EL (cell line): ENCODE data around the gene CCDC92.
A peak's percentile ranks its signal among the peaks of the same experiment; 100 is the strongest.
"Not testable (repeated sequence)": the region's sequence is repeated elsewhere in the genome, so short reads cannot be mapped to it uniquely, and the experiment has no call there.

ENCODE experiments used
- DNase-seq: peaks from one replicate; pipeline ENCODE4 v3.0.0-alpha.2; 2016

The CCDC92 gene

DNA sequence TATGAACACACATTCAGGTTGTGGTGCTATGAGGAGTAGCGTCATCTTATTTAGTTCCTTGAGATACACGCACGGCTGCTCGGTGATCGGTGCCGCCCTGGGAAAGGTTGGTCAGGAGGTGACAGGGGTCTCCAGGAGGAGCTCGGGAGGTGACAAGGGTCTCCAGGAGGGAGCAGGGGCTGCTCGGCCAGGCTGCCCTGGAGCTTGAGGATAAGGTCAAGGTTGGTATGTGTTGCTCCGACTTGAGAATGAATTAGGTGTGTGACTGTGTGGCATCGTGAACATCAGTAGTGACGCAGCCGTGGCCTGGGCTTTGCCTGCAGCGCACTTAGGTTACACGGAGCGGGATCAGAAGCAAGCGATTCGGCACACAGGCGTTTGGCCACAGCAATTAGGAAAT, 36.2 kb downstream of the CCDC92 start:
- DNase-seq = no peak

DNA sequence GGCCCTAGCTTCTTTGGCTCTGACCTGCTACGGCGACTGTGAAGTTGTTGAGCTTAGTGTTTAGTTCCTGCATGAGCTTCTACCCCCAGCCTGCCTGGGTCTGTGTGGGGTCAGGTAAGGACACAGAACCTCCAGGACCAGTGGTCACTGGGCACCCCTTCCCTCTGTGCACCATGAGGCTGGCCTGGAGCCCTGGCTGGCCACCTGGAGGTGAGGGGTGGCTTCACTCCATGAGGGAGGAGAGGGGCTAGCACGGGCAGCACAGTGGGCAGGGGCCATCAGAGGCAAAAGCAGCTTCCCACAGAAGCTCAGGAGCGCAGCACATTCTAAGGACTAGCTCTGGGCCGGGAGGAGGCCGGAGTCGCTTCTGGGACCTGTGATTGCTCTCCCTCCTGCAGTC, 36.7 kb downstream of the CCDC92 start:
- no peak for DNase-seq

DNA sequence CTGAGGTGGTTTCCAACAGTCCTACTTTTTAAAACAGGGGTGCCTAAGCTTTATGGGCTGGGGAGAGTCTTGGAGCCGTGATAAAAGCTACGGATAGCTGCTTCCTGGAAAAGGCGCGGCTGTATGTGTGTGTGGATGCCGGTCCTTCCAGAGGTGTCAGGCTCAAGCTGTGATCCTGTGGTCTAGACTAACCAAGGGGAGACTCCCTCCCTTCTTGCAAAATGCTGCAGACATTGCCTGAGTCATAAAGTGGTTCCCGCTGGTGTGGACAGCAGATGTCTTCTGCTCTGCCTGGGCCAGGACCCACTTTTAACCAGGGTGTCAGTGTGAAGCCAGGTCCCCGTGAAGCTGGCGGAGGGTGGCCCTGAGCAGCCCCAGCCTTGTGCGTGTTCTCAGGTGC, 37.8 kb downstream of the CCDC92 start:
- DNase-seq = peak; percentile 49

DNA sequence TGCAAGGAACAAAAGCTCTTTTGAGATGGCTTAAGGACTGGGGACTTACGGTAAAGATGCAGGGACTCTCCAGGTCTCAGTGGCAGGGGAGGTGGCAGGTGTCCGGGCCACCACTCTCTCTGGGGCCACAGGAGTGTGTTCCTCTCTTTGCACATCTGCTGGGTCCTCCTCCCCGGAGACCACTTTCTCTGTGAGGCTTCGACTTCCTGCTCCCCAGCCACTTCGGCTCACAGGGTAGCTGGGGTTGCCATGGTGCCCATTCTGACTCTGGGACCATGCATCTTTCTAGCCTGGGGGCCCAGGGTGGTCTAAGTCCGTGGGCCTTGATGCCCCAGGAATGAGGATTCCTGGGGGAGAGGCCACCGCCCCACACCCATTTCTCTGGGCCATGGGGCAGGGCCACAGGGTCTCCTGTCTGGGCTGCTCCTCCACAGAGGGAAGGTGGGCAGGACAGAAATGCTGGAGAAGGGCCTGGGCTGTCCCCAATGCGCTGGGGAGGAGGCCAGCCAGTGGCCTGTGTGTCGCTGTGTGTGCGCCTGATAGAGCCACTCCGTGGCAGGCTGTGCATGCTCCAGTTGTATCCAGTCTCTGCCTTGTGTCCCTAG, 38.5 kb downstream of the CCDC92 start:
- no peak for DNase-seq

DNA sequence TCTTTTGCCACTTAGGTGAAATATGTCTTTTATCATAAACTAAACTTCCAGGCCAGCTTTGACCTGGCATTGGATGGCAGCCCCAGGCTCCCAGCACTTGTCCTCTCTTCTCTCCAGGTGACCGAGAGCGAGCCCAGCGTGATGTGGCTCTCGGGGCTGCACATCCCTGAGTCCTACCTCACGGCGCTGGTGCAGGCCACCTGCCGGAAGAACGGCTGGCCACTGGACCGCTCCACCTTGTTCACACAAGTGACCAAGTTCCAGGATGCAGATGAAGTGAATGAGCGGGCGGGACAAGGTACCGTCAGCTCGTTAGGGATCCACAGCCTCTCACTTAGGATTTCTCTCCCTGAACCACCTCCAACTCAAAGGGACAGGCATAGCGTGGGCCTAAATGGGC, 39.4 kb downstream of the CCDC92 start:
- no peak for DNase-seq

DNA sequence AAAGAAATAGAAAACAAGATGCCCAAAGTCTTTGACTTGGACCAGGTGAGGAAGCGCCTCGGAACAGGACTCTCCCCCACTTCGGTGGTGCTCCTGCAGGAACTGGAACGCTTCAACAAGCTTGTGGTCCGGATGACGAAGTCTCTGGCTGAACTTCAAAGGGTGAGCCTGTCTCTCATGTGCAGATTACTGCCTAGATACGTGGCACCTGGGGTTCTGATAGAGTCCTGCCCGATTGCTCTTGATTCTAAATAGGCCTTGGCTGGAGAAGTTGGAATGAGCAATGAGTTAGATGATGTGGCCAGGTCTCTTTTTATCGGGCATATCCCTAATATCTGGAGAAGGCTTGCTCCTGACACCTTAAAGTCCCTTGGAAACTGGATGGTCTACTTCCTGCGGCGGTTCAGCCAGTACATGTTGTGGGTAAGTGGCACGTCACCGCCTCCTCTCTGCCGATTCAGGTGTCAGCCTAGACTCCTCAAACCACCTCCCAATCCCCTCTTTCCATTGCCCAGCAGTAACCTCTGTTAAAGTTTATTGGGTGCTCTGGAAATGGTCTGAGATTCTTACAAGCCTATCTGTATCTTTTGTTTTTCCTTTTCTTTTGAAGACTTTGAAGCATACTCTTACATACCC, 40.8 kb downstream of the CCDC92 start:
- DNase-seq = no peak

DNA sequence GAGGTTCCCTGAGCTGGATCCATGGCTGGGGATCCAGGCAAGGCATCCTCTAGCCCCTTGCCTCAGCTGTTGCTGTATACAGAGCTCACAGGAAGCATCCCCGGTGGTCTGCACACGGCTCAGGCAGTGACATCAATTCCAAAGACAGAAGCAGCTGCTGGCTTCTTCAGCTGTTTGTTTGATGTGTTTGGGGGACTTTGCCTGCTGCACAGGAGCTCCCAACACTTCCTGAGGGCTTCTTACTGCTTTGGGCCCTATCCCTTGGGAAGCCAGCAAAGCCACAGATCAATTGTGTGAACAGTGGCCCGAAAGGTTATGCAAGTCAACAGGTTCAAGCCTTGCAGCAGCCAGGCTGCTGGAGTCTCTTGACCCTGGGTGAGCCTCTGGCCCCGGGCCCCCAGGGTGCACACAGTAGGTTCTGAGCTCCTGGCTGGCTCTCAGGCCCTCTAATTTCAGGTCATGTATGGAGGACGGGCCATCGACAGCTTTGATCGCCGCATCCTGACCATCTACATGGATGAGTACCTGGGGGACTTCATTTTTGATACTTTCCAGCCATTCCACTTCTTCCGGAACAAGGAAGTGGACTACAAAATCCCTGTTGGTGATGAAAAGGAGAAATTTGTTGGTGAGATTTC, 42.6 kb downstream of the CCDC92 start:
- no peak for DNase-seq

DNA sequence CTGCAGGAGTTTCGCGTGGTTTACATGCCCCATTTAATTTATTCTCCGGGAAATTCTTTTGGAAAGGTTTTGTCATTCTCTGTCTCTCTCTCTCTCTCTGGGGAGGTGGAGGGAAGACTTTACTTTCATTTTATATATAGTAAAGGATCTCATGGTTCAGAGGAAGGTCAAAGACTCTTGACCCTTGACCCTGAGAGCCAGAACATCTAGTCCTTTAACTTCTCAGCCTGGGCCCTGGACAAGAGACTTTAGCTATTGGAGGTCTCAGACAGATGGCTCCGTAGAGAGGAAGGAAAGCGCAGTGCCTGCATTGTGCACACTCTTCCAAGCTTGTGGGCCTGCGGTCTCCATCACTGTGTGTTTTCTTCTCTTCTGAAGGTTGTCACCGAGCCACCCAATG, 43.7 kb downstream of the CCDC92 start:
- no peak for DNase-seq

DNA sequence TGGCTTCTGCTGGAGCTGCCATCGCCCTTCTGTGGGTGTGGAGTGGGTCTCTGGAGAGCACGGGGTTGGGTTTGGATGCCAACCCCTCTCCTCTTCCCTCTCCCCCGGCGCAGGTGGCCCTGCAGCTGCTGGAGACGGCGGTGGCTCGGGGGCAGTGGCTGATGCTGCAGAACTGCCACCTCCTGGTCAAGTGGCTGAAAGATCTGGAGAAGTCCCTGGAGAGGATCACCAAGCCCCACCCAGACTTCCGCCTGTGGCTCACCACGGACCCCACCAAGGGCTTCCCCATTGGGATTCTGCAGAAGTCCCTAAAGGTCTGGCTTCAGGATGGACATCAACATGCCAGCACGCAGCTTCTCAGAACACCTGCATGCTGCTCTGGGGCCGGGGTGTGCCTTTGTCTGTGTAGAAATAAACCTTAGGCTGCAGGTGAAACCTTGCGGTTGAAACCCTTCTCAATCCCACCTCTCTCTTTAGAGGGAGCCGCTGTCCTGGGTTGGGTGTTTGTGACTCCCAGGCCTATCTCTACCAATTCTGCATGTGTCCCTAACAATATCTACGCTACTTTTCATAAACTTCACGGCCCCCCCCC, 44.3 kb downstream of the CCDC92 start:
- no peak for DNase-seq

DNA sequence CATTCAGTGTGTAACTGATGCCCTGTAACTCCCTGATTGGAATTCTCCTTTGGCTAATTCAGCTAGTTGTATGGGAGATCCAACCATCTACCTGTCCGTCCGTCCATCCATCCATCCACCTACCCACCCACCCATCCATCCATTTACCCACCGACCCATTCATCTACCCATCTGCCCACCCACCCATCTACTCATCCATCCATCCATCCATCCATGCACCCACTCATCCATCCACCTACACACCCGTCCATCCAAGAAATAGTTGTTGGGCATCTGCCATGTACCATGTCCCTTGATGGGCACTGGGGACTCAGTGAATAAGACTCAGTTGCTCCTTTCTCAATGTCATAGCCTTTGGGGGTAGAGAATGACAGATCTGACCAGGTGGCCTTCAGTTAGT, 48.1 kb downstream of the CCDC92 start:
- DNase-seq = no peak

DNA sequence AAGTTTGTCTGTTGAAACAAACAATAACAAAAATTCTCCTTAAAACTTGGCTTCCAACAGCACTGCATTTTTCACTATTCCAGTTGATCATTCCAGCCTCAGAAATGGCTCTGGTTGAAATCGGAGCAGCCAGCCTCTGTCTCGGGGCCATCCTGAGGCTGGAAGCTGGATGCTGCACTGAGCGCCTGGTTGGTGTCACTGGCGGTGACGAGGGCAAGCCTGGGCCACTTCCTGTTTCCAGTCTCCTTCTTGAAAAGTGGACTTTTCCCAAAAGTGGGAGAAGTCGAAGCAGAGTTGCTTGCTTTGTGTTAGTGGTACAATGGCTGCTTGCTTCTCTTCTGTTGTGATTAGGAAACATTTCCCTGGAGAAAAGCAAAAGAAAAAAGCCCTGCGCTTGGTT, 48.7 kb downstream of the CCDC92 start:
- DNase-seq = no peak

DNA sequence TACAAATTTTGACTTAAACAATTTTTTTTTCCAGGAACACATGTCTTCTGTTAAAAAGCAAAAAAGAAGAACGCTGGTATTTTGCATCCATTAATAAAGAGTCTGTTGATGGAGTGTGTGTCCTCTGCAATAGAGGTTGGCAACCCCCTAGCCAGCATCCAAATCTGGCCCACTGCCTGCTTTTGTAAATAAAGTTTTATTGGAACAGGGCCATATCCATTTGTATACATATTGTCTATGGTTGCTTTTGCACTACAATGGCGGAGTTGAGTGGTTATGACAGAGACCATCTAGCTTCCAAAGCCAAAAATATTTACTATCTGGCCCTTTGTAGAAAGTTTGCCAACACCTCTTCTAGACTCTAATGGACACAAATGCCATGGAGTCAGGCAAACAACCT, 49.6 kb downstream of the CCDC92 start:
- DNase-seq = no peak

DNA sequence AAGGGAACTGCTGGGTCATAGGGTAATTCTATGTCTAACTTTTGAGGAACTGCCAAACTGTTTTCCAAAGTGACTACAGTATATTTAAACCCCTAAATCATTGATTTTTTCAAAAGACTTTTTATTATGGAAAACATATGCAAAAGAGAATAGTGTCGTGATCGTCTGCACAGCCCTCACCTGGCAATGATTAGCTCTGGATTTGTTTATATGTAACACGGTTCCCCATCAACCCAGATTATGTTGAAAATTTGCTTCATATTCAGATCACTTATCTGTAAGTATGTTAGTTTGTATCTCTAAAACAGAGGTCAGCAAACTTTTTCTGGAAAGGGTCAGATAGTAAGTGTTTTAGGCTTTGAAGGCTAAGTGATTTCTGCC, 52.7 kb downstream of the CCDC92 start:
- DNase-seq = no peak

DNA sequence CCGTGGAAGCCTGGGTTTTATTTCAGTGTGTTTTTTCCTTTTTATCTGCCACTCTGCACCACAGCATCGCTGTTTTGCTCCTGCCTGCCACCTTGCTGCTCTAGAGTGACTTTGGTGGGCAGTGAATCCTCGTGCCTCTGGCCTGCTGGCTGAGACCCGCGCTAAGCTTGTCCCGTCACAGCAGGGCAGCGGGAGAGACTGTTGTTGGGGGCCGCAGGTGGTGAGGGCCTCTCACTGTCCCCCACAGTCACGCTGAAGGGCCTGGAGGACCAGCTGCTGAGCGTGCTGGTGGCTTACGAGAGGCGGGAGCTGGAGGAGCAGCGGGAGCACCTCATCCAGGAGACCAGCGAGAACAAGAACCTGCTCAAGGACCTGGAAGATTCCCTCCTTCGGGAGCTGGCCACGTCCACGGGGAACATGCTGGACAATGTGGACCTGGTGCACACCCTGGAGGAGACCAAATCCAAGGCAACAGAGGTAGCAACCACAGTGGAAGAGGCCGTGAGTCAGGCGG, 55.2 kb downstream of the CCDC92 start:
- no peak for DNase-seq

DNA sequence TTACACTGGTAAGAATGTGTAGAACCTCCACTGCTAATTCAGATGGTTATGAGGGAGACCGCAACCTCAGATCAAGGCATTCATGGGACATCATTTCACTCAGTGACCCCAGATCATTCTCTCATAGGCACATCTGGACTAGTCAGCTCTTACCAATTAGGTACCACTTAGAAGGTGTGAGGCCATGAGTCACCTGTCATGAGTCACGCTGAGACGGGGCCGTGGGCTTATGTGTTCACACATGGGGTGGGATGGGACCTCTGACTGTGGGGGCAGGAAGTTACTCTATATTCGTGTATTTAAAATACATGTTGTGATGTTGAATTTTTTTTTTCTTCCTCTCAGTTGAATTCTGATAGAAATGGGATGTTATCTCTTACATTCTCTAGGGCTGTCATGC, 55.9 kb downstream of the CCDC92 start:
- DNase-seq = peak; percentile 39

DNA sequence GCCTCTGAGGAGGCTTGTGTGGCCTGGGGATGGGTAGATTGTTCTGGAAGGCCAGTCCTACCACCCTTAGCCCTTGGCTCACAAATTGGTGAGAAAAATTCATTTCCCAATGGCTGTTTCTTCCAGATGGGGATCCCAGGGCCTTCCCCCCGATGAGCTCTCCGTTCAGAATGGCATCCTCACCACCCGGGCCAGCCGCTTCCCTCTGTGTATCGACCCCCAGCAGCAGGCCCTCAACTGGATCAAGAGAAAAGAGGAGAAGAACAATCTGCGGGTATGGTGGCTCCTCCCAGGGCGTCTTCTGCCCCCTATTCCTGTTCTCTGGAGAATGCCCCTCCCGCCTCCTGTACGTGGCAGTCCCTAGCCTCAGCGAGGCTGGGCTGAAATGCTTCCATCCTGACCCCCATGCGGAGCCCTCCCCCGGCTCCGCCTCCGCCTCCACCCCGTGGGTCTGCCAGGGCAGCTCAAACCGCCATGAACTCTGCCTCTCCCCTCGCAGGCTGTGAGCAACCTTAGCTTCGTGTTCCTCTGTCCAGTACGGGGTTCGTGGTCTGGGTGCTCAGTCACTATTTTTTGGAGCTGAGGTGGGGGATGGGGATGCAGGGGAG, 57.8 kb downstream of the CCDC92 start:
- DNase-seq = no peak

DNA sequence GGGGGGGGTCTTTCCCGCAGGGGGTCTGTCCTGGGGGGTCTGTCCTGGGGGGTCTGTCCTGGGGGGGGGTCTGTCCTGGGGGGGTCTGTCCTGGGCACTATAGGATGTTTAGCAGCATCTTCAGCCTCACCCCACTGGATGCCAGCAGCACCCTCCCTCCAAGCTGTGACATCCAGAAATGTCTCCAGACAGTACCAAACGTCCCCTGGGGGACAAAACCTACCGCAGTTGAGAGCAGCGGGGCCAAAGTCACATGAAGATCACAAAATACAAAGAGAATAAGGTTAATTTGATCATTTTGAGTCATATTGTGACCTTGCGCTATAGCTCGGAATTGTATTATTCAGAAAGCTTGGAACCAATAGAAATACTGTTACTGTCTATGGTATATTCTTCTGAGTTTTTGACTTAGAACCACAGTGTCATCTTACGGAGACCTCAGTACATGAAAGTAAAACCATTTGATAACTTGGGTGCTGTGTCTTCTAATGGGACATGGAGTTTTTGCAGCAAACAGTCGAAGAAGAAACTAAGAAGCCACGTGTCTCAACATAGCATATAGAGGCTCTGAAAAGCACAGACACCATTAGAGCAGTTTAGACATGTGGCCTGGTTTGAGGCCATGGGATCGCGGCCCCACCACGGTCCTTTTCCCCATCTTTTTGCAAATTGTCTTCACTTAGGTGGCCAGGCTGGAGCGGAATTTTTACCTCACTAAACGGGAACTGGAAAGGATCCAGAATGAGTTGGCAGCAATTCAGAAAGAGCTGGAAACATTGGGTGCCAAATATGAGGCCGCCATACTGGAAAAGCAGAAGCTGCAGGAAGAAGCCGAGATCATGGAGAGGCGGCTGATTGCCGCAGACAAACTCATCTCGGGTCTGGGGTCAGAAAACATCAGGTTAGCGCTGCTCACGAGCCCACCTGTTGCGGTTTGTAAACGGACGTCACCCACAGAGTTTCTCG, 59.9 kb downstream of the CCDC92 start:
- DNase-seq = no peak

DNA sequence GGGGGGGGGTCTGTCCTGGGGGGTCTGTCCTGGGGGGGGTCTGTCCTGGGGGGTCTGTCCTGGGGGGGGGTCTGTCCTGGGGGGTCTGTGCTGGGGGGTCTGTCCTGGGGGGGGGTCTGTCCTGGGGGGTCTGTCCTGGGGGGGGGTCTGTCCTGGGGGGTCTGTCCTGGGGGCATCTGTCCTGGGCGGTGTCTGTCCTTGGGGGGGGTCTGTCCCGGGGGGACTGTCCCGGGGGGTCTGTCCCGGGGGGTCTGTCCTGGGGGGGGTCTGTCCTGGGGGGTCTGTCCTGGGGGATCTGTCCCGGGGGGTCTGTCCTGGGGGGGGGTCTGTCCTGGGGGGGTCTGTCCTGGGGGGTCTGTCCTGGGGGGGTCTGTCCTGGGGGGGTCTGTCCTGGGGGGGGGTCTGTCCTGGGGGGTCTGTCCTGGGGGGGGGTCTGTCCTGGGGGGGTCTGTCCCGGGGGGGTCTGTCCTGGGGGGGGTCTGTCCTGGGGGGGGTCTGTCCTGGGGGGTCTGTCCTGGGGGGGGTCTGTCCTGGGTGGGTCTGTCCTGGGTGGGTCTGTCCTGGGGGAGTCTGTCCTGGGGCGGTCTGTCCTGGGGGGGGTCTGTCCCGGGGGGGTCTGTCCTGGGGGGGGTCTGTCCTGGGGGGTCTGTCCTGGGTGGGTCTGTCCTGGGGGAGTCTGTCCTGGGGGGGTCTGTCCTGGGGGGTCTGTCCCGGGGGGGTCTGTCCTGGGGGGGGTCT, 60.8 kb downstream of the CCDC92 start:
- not testable (repeated sequence) for DNase-seq

DNA sequence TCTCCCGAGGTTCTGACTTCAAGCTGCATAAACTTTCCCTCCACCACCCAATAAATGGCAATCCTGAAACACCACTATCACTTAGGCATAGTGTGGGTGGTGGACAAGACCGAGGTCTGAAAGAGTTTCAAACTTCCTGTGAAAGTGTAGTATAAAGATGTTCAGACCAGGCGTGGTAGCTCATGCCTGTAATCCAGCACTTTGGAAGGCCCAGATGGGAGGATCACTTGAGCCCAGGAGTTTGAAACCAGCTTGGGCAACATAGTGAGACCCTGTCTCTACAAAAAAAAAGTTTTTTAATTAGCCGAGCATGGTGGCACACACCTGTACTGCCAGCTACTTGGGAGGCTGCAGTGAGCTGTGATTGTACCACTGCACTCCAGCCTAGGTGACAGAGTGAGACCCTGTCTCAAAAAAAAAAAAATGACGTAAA, 61.9 kb downstream of the CCDC92 start:
- peak; percentile 23 for DNase-seq

DNA sequence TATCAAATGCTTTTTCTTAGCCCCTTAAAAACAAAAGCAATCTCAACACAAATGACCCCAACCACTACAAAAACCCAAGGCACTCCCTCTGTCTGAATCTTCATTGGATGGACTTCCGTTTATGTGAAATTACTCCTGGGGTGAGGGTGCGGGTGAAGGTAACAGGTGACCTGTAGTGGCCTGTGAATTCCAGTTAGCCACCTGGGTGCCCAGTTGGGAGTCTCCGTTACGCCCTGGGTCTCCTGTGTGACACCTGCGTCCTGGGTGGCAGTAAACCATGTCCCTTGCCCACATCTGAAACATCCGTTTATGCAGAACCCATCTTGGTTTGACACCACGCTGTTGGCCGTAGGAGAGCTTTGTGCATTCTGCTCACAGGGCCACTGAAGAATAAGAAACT, 62.6 kb downstream of the CCDC92 start:
- no peak for DNase-seq

DNA sequence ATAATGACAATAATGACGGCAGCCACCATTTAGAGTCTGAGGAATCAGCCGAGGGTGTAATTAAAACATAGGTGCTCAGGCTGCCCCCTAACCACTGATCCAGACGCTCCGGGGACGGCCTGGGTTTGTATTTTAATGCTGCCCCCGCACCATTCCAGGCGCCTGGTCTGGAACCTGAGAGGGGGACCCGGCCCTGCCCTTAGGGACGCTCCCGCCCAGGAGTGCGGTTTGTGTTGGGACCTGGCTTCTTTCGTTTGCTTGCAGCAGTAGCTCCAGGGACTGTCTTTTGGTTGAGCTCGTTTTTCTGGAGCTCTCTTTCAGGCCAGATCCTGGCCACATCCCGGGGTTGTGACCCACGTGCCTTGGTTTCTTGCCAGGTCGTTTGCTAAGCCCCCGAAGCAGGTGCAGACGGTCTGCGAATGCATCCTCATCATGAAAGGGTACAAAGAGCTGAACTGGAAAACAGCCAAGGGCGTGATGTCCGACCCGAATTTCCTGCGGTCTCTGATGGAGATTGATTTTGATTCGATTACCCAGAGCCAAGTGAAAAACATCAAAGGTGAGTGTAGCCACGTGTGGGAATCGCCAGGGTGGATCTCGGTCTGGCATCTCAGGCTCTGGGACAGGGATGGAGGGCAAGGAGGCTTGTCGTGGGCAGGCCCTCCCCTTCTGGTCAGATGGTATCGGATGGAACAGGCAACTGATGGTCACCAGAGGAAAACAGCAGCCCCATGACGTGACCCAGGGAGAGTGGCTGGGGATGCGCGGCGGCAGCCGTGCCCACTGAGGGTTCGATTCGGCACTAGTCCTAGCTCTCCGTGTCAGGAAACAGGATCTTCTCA, 63.5 kb downstream of the CCDC92 start:
- DNase-seq = no peak
